HPDE6-E6E7 (cell line): ENCODE results near the gene SHC1.

Experiments
- DNase-seq: peaks from one replicate; pipeline ENCODE4 v3.0.0; 2011; ENCODE audit warnings: missing footprints; ENCODE audit errors: extremely low spot score

SHC1 gene

DNA sequence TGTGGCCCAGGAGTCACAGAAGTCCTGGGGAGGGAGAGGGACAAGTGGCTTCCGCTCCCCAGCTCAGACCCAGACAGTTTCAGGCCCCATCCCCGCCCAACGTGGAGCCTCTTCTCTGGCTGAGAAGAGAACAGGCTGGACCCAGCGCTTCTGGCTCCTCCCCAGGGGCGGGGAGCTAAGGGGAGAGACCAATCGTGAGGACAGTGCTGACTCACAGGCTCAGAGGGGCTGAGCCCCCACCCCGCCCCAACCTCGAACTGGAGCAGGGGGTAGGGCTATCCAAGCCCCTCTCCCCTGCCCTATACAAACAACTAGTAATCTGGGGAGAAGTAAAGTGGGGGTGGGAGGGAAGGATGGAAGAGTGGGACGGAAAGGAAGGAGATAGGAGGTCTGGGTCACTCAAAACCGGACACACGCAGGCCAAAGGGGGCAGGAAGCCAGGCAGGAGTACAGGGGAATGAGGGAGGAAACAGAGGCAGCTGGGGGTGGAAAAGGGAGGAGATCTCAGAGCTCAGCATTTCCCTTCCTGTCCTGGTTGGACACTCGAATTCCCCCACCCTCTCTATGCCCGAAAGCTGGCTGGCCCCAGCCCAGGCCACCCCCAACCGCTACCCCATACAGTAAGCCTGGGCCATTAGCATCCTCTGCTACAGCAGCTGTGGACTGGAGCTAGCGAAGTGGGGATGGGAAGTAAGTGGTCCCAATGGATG, at the start of gene SHC1:
Gene SHC1 (minus strand): TSS at position 117 of the 710 bp plus-strand sequence. CDS start 221 bp downstream, outside the sequence.
- DNase-seq = peak; percentile 93

DNA sequence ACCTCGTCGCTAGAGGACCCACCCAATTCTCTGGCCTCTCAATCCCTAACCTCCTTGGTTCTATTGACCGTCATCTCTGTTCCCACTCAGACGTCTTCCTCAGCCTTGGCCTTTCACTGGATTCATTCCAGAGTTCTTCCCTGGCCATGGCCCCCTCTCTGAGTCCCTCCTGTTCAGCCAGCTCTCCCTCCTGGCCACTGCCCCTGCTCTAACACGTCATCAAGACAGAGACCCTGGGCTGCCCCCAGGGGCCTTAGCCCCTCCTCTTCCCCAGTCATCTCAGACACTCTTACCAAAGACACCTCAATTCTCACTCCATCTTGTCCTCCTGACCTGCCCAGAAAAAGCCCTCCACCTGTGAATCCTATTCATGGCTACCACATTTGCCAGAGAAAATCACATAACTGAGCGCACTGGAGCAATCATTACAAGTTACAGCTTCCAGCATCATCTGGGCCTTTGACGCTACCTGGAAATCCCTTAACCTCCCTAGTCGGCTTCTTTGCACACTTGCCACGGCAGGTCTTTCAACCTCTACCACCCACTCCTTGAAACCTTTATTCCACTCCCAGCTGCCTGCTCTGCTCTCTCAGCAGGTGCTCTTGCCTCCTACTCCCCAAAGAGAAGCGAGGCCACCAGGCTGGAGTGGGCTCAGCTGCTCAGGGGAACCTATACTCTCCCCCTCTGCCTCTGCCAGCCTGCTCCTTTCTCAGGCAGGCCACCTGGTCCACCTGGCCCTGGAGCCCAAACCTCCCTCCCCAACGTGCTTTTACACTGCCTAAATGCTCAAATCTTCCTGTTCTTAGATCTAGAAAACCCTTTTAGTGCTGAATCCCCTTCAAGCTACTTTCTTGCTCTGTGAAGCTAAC, 49.1 kb upstream of the SHC1 start:
- DNase-seq = no peak

- no peak for DNase-seq
Measured at GRCh38 chr1:155018617-155019348, 48.2 kb upstream of the SHC1 start.

- DNase-seq = no peak
Measured at GRCh38 chr1:155017946-155018316, 47.4 kb upstream of the SHC1 start.

DNA sequence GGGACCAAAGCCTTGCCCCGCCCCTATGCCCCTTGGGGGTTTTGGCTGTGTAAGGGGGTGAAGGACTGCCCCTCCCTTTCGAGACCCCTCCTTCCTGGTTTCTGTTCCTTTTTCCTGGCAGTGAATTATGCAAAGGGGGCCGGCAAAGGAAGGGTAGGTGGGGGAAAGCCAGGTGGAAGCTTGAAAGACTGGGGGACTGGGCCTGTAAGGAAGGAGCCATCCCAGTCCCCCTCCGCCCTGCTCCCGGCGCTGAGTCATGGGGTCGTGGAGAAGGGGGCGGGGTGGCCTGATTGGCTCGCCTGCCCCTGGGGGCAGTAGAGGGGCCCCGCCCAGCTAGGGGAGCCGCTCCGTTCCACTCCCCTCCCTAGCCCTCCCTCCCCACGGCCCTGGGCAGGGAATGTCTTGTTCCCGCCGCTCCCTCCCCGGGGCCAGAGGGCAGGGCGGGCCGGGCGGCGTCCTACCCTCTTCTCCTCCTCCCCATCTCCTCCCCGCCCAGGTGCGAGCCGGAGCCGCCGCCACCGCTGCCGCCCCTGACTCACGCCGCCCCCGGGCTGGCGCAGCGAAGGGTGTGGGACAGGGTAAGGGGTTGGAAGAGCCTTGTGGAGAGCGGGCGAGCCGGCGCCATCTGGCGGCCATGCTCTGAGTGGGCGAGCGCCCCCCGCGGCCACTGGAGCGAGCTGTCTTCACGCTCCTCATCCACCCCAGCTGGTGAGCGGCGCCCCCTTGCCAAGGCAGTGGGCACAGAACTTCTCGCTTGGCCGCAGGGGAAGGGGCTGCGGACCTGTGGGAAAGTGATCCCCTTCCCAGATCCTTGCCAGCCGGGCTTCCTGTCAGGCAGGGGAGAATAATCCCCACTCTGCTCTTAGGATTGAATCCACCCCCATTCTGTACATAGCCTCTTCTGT, 46.7 kb upstream of the SHC1 start:
- DNase-seq = peak; percentile 95

DNA sequence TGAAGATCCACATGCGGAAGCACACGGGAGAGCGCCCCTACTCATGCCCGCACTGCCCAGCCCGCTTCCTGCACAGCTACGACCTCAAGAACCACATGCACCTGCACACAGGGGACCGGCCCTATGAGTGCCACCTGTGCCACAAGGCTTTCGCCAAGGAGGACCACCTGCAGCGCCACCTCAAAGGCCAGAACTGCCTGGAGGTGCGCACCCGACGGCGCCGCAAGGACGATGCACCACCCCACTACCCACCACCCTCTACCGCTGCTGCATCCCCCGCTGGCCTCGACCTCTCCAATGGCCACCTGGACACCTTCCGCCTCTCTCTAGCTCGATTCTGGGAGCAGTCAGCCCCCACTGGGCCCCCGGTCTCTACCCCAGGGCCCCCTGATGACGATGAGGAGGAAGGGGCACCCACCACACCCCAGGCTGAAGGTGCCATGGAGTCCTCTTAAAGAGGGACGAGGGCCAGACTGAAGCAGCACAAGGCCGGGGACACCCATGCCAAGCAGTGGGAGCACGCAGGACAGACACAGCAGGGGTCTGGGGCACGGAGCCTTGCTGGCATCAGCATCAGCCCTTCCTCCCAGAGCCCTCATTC, 45.8 kb upstream of the SHC1 start:
- DNase-seq = no peak

GRCh38 chr1:155015527-155016230, 45.1 kb upstream of the SHC1 start:
- DNase-seq = no peak

DNA sequence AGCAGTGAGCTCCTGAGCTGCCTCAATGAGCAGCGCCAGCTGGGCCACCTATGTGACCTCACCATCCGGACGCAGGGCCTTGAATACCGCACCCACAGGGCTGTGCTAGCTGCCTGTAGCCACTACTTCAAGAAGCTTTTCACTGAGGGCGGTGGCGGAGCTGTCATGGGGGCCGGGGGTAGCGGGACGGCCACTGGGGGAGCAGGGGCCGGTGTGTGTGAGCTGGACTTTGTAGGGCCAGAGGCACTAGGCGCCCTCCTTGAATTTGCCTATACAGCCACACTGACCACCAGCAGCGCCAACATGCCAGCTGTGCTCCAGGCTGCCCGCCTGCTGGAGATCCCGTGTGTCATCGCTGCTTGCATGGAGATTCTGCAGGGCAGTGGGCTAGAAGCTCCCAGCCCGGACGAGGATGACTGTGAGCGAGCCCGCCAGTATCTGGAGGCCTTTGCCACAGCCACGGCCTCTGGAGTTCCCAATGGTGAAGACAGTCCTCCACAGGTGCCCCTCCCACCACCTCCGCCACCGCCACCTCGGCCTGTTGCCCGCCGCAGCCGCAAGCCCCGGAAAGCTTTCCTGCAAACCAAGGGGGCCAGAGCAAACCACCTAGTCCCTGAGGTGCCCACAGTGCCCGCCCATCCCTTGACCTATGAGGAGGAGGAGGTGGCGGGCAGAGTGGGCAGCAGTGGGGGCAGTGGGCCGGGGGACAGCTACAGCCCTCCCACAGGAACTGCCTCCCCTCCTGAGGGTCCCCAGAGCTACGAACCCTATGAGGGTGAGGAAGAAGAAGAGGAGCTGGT, 44.4 kb upstream of the SHC1 start:
- DNase-seq = no peak

DNA sequence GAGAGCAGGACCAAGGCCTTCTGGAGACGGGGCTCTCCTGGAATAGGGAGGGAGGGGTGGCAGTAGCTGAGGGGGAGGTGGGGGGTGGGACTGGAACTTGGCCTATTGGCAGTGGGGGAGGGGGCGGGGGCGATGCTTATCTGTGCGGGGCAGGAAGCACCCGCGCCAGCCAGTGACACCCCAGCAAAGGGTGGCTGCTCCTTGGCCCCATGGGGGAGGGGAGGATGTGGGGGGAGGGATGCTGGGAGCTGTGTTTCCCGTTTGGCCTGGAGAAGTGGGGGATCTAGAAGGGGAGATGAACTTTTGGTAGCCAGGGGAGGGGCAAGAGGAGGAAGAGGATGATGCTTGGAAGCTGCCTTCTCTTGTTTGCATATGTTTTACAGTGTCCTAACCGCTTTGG, 43.1 kb upstream of the SHC1 start:
- no peak for DNase-seq

- DNase-seq = no peak
Measured at GRCh38 chr1:155012776-155013602, 42.4 kb upstream of the SHC1 start.

GRCh38 chr1:155012026-155012546, 41.5 kb upstream of the SHC1 start:
- no peak for DNase-seq

- DNase-seq = no peak
Measured at GRCh38 chr1:155011437-155012025, 41.0 kb upstream of the SHC1 start.

DNA sequence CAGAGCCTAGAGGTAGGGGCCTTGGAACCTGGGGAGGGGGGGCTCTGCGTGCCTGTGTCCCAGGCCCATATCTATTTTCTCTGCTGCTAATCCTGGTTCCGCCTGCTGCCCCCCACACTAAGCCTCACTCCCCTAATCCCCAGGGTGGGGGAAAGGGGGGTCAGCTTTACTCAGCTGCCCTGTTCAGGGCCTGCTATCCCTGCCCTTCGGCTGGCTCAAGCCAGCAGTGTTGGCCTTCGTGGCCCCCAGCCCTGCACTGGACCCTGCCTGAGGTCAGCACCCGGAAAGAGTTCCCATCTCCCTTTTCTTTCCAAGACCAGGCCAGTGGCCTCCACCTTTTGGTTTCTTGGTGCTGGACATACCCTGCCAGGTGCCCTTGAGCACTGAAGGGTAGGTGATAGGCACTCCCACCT, 40.5 kb upstream of the SHC1 start:
- DNase-seq = no peak

- no peak for DNase-seq
Measured at GRCh38 chr1:155010211-155010918, 39.8 kb upstream of the SHC1 start.

GRCh38 chr1:155009742-155010141, 39.2 kb upstream of the SHC1 start:
- no peak for DNase-seq

GRCh38 chr1:155009221-155009711, 38.7 kb upstream of the SHC1 start:
- no peak for DNase-seq
